ACC112 (cell line): ENCODE measurements around the gene MRPL9.

ENCODE experiments used
- H2AFZ ChIP-seq: fragments of 200-600 bp; sonication (generic); one replicate; pipeline ENCODE4 v1.6.0; 2017; ENCODE audit warnings: antibody characterized with exemption, low read length; ENCODE audit not compliant: unreplicated experiment
- H3K27ac ChIP-seq: fragments of 200-600 bp; sonication (generic); 2 replicates; pipeline ENCODE4 v1.5.1; 2014; ENCODE audit warnings: low read depth, mild to moderate bottlenecking, antibody characterized with exemption, low read length, moderate library complexity
- H3K27me3 ChIP-seq: fragments of 200-600 bp; sonication (generic); 2 replicates; pipeline ENCODE4 v1.6.1; 2014; ENCODE audit warnings: mild to moderate bottlenecking, antibody characterized with exemption, low read length, moderate library complexity, mixed read lengths; ENCODE audit not compliant: insufficient read depth
- H3K36me3 ChIP-seq: fragments of 200-600 bp; sonication (generic); 2 replicates; pipeline ENCODE4 v1.6.1; 2016; ENCODE audit warnings: mild to moderate bottlenecking, antibody characterized with exemption, low read length, moderate library complexity, mixed read lengths; ENCODE audit not compliant: insufficient read depth
- H3K4me1 ChIP-seq: fragments of 200-600 bp; sonication (generic); one replicate; pipeline ENCODE4 v1.6.1; 2016; ENCODE audit warnings: low read length, mixed read lengths; ENCODE audit not compliant: insufficient read depth, unreplicated experiment, control insufficient read depth
- H3K4me3 ChIP-seq: fragments of 200-600 bp; sonication (generic); 2 replicates; pipeline ENCODE4 v1.5.1; 2014; ENCODE audit warnings: mild to moderate bottlenecking, low read depth, low read length
- H3K79me2 ChIP-seq: fragments of 200-600 bp; sonication (generic); one replicate; pipeline ENCODE4 v1.6.0; 2016; ENCODE audit warnings: low read length; ENCODE audit not compliant: control insufficient read depth, unreplicated experiment, insufficient read depth

The MRPL9 gene

DNA sequence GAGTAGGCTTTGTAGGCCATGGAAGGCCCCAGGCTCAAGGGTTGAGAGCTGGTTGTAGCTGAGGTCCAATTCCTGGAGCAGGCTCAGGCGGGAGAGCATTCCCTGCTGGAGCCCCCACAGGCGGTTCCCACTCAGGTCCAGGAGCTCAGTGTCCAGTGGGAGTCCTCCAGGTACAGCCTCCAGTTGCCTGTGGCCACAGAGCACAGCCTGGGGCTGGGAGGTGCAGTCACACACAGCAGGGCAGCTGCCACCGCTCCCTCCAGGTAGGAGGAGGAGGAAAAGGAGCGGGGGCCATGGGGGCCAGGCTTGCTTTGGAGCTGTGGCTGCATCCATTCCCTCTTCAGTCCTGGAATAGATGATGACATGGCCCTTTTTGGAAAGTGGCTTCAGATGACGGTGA is 39.1 kb upstream of the MRPL9 start:
- peaks cover 97% of the 10 kb centered on the region for H3K27me3 ChIP-seq
- H2AFZ ChIP-seq, result no peak overlapping the region
- H3K27ac ChIP-seq, result no peak overlapping the region
- H3K4me1 ChIP-seq, result no peaks in the 10 kb centered on the region
- no peaks in the 10 kb centered on the region for H3K79me2 ChIP-seq
- H3K4me3 ChIP-seq, result no peak overlapping the region
- H3K36me3 ChIP-seq, result no peaks in the 10 kb centered on the region

DNA sequence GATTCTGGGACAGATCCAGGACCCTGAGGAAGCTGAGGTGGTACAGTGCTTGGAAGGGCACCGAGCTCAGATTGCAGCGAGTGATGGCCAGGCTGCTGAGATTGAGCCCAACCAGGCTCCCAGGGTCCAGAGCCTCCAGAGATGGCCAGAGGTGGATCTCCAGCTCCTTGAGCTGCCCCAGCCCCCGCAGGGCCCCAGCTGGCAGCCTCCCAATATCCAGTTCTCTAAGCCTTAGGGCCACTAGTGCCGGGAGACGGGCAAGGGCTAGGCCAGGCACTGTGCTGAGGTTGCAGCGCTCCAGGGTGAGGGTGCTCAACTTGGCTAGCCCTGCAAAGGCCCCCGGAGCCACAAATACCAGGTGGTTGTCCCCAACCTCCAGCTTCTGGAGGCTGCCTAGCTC is 38.5 kb upstream of the MRPL9 start:
- no peak overlapping the region for H3K4me3 ChIP-seq
- H3K27ac ChIP-seq, result no peak overlapping the region
- H3K79me2 ChIP-seq, result no peaks in the 10 kb centered on the region
- H3K27me3 ChIP-seq, result peaks cover 91% of the 10 kb centered on the region
- no peak overlapping the region for H2AFZ ChIP-seq
- H3K36me3 ChIP-seq, result no peaks in the 10 kb centered on the region
- H3K4me1 ChIP-seq, result no peaks in the 10 kb centered on the region

- Histone ChIP-seq H3K27me3 (peaks cover 87% of the 10 kb centered on the region), H2AFZ (no peak overlapping the region), H3K4me3 (no peak overlapping the region), H3K36me3 (no peaks in the 10 kb centered on the region), H3K27ac (no peak overlapping the region), H3K4me1 (no peaks in the 10 kb centered on the region), H3K79me2 (no peaks in the 10 kb centered on the region)
Observed at GRCh38 chr1:151801310-151801820, 38.1 kb upstream of the MRPL9 start.

DNA sequence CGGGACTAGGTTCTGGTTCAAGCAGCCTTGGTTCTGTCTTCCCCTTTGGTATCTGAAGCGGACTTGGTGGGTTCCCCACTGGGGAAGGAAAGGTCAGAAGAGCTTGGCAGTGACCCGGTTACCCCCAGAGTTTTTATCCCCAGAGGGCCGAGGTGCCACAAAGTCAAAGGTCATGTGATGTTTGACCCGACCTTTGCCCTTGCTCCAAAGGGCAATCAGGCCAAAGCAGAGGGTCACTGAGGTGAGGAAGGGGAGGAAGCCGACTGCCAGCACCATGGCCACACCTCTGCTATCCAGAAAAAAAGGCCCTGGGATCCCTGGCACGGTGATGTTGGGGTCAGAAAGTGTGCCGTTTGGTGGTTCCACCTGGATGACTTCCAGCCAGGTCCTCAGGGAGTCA is 37.5 kb upstream of the MRPL9 start:
- H3K27me3 ChIP-seq, result peaks cover 87% of the 10 kb centered on the region
- H3K27ac ChIP-seq, result no peak overlapping the region
- no peak overlapping the region for H2AFZ ChIP-seq
- no peaks in the 10 kb centered on the region for H3K79me2 ChIP-seq
- H3K4me3 ChIP-seq, result no peak overlapping the region
- H3K4me1 ChIP-seq, result no peaks in the 10 kb centered on the region
- H3K36me3 ChIP-seq, result no peaks in the 10 kb centered on the region

DNA sequence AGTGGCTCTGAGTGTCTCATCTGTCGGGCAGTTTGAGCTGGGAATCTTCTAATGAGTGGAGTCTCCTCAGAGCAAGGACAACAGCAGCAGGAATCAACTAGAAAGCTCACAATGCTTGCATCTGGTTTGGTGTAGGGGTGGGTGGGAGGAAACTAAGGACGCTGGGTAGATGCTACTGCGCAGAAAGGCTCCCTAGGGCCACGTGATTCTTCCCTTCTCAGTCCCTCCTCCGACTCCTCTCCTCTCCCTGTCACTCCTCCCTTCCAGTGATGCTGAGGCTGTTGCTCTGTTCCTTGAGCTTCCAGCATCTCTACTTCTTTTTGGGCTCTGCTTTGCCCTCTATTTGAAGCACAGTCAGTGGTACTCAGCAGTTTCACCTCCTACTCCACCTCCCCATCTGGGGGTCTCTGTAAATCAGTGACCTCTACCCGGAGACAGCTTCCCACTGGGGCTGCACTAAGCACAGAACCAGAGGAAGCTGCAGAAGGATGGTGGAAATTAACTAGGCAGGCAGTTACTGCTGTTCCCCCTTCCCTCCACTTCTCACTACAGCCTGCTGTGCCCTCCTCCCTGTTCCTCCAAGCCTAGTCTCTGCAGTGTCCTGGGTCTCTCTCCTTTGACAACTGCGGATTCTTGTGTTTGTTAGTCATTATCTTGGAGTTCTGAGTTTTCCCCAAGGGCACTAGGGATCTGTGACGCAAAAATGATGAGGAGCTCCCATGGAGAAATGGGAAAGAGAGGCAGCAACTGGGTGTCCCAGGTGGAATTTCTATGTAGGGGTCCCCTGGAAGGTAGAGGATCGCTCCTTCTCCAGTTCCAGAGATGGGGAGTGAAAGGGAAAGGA is 36.1 kb upstream of the MRPL9 start:
- no peak overlapping the region for H2AFZ ChIP-seq
- H3K36me3 ChIP-seq, result no peaks in the 10 kb centered on the region
- H3K27me3 ChIP-seq, result peaks cover 73% of the 10 kb centered on the region
- no peak overlapping the region for H3K27ac ChIP-seq
- no peaks in the 10 kb centered on the region for H3K79me2 ChIP-seq
- H3K4me3 ChIP-seq, result no peak overlapping the region
- no peaks in the 10 kb centered on the region for H3K4me1 ChIP-seq

- Histone ChIP-seq H3K79me2 (no peaks in the 10 kb centered on the region), H3K27me3 (peaks cover 64% of the 10 kb centered on the region), H3K27ac (no peak overlapping the region), H2AFZ (no peak overlapping the region), H3K36me3 (no peaks in the 10 kb centered on the region), H3K4me1 (no peaks in the 10 kb centered on the region), H3K4me3 (no peak overlapping the region)
Observed at GRCh38 chr1:151798571-151798970, 35.3 kb upstream of the MRPL9 start.

- Histone ChIP-seq H3K4me3 (peak overlapping the region; percentile 86), H3K27me3 (peaks cover 2% of the 10 kb centered on the region; the same call in 1 of the 2 replicates), H3K79me2 (no peaks in the 10 kb centered on the region), H2AFZ (peak overlapping the region; percentile 85), H3K4me1 (no peaks in the 10 kb centered on the region), H3K27ac (no peak overlapping the region), H3K36me3 (no peaks in the 10 kb centered on the region)
Observed at GRCh38 chr1:151790940-151791651, 27.8 kb upstream of the MRPL9 start.

DNA sequence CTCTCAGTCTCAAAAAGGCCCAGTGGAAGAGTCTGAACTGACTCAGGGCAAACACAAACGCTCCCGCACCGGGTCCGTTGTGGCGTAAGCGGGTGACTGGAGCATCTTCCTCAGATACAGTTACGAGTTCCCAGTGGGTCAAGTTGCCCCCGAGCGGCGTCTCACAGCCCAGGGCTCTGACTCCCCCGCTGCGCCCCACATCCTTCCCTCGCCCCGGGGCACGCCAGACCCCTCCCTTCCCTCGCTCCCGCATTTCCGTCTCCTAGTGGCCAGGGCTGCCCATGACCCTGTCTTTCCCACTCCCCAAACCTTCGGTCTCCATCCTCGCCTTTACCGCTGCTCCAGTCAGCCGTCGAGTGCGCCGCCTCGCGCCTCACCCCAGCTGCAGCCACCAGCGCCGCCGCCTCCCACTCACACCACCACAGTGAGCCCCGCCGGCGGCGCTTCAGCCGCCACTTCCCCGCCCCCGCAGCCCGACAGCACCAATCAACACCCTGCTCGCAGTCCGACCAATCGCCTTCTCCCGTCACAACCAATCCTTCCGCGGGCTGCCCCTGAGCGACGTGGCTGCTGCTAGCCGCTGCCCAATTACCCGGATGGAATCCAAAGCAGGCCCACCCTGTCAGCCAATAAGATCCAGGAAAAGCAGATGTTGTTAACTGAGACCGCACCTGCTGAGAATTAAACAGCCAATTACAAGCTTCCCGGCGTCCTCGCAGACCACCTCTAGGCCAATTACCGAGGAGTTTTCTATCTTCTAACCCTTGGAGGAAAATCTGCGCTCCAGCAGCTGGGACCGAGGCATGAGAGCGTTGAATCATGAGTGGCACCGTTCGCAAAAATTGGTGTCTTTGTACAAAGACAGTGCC is 27.0 kb upstream of the MRPL9 start, which contains the start of gene TDRKH:
Gene TDRKH (minus strand): TSS at position 430 of the 869 bp plus-strand sequence. CDS start 7,478 bp downstream, outside the sequence.
- no peaks in the 10 kb centered on the region for H3K4me1 ChIP-seq
- no peak within 1 kb of the TSS for H3K27ac ChIP-seq

DNA sequence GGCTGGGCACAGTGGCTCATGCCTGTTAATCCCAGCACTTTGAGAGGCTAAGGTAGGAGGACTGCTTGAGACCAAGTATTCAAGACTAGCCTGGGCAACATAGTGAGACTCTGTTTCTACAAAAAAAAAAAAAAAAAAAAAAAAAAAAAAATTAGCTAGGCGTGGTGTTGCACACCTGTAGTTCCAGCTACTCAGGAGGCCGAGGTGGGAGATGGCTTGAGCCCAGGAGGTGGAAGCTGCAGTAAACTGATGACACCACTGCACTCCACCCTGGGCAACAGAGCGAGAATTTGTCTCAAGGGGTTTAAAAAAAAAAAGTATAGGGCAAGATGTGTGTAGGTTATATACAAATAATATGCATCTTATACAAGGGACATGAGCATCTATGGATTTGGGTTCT is 24.4 kb upstream of the MRPL9 start:
- Histone ChIP-seq H3K27ac (no peak overlapping the region), H3K79me2 (no peaks in the 10 kb centered on the region), H3K36me3 (no peaks in the 10 kb centered on the region), H2AFZ (no peak overlapping the region), H3K27me3 (peaks cover 20% of the 10 kb centered on the region), H3K4me1 (no peaks in the 10 kb centered on the region), H3K4me3 (no peak overlapping the region)

More for the DNA sequence above, 27.0 kb upstream of the MRPL9 start, which contains the start of gene TDRKH:
- H3K27me3 ChIP-seq, result peaks cover 7% of the 10 kb centered on the region
- H3K4me3 ChIP-seq, result peak within 1 kb of the TSS; percentile 86
- H3K36me3 ChIP-seq, result no peaks in the 10 kb centered on the region
- H3K79me2 ChIP-seq, result no peaks in the 10 kb centered on the region
- peak within 1 kb of the TSS; percentile 85 for H2AFZ ChIP-seq

- H3K27me3 ChIP-seq, result peaks cover 20% of the 10 kb centered on the region
- no peak overlapping the region for H2AFZ ChIP-seq
- no peaks in the 10 kb centered on the region for H3K79me2 ChIP-seq
- H3K36me3 ChIP-seq, result no peaks in the 10 kb centered on the region
- no peak overlapping the region for H3K4me3 ChIP-seq
- H3K4me1 ChIP-seq, result no peaks in the 10 kb centered on the region
- no peak overlapping the region for H3K27ac ChIP-seq
Observed at GRCh38 chr1:151783796-151784195, 20.5 kb upstream of the MRPL9 start.
